Right lung (tissue), 5 donors: ENCODE results near the gene EIF4H. TPM values are rescaled to one million over a fixed set of nuclear protein-coding genes. Genes with fewer than 3 reads are reported as not detected.
"Not testable (repeated sequence)": the region's sequence is repeated elsewhere in the genome, so short reads cannot be mapped to it uniquely, and the experiment has no call there.

Experiments
- DNase-seq, 2 donors: peaks; one replicate each; pipeline ENCODE4 v3.0.0-alpha.2; 2013
- polyA plus RNA-seq, 5 donors: library from polyadenylated mRNA; unstranded; fragments of 120-200 nt; gene quantifications; one replicate each; pipeline versions ENCODE4 v1.2.1 to v1.2.3, GENCODE V29; 2013; ENCODE audit warnings: inconsistent platforms in 1 of 5, low replicate concordance in 1 of 5; ENCODE audit not compliant: insufficient read length in 5 of 5, insufficient read depth in 1 of 5

Gene EIF4H
- polyA plus RNA-seq, 5 donors, result 253 to 292 (median 282) TPM

DNA sequence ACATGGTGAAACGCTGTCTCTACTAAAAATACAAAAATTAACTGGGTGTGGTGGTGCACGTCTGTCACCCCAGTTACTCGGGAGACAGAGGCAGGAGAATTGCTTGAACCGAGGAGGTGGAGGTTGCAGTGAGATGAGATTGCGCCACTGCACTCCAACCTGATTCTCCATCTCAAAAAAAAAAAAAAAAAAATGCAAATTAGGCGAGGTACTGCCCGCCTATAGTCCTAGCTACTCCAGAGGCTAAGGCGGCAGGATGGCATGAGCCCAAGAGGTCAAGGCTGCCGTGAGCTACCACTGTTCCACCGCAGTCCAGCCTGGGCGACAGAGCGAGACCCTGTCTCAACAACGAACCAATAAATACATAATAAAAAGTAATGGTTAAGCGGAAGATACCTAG lies 1.1 kb upstream of the EIF4H start:
- no peak for DNase-seq

DNA sequence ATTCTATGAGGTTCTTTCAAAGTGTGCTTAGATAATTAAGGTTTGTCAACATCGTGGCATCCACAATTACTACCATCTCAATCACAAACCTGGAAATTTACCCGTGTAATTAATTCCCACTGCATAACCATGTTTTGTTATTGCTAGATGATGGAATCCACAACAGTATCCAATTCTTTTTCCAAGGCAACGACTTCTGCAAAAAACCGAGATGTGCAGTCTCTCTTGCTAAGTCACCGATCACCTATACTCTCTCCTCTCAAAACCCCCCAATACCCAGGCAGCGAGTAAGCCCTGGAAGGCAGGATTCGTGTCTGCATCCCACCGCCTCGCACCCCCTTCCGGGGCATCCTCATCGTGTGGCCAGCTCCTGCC lies 678 bp upstream of the EIF4H start:
- DNase-seq, result no peak

DNA sequence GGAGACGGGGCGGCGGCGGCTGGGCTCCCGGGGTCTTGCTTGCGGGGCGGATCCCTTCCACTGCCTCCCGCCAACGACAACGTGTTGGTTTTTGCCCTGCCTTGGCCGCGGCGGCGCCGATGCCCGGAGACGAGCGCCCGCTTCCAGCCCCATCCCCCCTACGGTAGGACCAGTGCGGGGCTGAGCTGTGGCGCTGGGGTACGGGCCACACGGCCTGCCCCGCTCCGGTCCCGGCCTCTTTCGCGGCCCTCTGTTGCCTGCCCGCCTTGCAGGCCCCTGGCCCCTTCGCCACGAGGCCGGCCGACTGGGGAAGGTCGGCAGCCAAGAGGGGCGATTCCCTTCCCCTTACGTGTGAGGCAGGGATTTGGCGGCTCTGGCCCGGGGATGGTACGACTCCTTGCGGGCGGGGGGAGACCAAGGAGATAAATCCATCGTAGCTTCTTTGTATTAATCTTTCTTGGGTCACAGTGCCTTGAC lies 488 bp downstream of the EIF4H start:
- peak; percentile 47 to 54 for DNase-seq

DNA sequence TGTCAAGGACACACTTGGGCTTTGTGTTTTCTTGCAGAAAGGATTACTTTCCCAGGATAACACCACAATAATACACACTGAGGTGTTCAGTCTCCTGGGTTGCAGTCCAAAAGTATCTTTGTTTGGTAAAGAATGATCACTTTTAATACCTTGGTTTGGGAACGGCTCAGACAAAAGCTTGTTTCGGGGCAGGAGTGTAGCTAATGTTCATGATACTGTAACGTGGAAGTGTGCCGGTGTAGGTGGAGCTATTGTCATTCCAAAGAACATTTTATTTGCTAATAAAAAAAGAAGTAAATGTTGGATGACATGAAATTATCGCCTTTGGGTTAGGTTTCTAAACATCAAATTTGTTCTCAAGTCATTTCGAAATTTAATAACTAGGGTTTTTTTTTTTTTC lies 1.2 kb downstream of the EIF4H start:
- DNase-seq, result no peak

DNA sequence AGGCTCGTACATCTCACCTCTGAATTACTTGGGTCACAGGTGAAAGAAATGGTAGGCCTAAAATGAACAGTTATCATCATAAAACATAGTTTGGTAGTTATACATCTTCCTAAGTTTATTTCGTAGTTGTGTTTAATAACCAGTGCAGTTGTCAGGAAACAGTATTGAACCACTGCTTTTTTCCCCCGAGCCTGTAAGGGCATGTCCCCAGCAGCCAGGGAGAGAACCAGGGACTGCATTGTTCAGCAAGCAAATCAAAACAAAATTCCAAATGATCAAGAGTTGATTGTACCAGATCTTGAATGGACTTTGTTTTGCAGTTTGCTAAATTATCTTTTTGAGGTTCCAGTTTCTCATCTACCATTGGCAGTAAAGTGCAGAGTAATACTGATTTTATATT lies 2.4 kb downstream of the EIF4H start:
- DNase-seq, result no peak

DNA sequence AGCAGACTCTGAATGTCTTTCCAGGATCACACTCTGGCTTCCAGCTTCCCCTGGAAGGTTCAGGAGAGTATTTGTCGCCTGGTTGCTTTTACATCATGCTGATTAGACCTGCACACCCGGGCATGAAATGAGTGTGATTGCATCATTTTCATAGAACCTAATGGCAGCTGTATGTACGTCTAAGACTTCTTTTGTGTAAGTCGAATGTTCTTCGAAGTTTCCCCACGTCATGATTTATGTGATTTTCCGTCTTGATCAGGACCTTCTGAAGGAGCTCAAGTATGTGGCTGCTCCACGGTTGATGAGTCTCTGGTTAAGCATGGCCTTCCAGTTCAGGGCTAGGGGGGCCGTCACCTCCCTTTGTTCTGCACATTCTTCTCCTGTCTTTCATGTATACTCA lies 4.5 kb downstream of the EIF4H start:
- no peak for DNase-seq

DNA sequence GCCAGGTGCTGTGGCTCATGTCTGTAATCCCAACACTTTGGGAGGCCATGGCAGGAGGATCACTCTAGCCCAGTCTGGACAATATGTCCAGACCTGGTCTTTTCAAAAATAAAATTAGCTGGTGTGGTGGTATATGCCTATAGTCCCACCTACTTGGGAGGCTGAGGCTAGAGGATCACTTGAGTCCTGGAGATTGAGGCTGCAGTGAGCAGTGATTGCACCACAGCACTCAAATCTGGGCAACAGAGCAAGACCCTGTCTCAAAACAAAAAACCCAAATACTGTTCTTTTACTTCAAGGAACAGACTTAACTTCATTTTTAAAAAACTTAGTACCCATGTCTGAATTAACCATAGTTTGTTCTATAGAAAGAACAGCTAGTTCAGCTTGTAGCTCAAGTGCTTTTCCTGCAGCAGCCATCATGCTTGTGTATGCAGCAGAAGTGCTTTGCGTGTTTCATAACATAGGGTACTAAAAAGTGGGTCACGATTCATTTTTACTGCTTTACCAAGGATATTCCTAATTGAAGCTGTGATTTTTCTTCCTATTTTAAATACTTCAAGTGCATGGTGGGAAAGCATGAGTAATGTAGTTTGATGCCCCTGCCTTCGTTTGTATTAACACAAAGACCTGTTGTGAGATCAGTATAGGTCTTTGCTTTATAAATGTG lies 5.9 kb downstream of the EIF4H start:
- DNase-seq, result no peak

DNA sequence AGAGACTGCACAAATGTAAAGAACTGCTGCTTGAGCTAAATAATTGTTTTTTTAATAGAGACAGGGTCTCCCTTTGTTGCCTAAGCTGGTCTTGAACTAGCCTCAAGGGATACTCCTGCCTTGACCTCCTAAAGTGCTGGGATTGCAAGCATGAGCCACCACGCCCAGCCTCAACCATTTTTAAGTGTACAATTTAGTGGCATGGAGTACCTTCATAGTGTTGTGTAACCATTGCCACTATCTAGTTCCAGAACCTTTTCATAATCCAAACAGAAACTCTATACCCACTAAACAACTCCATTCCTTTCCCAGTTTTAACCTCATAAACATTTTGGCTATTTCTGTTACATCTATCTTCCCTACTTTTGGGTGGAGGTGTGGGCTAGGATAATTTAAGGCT lies 6.7 kb downstream of the EIF4H start:
- DNase-seq, result no peak

DNA sequence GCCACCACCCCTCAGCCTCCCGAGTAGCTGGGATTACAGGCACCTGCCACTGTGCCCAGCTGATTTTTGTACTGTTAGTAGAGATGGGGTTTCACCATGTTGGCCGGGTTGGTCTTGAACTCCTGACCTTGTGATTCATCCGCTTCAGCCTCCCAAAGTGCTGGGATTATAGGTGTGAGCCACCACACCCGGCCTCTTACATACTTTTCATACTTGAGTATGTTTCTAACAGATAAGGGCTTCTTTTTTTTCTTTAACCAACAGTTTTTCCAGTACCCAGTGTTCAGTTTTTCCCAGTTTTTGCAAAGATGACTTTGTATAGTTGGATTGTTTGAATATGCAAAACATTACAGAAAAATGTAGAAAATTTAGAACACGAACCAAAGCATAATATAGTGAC lies 7.7 kb downstream of the EIF4H start:
- DNase-seq, result no peak

DNA sequence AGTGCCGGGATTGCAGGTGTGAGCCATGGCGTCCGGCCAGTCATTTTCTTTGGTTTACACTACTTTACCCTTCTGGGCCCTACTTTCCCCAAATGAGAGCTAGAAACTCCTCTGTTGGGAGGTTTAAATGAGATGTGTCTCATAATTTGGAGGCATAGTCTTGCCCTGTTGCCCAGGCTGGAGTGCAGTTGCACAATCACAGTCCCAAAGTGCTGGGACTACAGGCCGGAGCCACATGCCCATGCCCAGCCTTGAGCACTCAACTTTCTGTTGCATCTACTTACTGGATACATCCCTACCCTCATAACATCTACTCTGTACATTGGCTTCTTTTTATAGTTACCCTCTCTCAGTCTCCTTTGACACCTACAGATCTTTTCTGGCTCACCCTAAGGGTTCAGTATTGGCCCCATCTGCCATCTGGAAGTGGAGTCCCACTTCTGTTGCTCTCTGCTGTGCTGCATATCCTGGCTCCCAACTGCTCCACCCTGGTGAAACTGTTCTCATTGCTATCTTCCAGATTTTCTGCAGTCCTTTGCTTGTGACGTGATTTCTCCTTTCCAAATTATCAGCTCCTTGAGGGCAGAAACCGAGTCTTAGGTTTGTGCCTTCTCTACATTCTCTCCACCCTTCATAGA lies 8.4 kb downstream of the EIF4H start:
- DNase-seq, result no peak

DNA sequence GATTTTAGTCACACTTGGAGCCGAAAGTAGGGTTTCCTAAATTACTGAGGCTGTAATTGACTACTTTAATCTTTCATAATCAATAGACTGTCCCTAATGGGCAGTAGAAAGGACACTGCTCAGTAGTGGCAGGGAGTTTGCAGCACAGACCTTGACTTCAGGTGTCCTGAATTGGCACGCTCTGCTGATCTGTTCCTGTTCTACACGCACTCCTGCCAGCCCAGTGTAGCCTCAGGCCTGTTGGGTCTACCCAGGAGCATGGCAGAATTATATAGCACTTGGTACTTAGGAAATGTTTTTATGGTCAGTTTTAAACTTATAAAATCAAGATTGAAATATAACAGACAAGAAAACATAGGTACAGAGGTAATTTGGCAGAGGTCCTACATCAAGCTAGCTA lies 9.0 kb downstream of the EIF4H start:
- no peak for DNase-seq

DNA sequence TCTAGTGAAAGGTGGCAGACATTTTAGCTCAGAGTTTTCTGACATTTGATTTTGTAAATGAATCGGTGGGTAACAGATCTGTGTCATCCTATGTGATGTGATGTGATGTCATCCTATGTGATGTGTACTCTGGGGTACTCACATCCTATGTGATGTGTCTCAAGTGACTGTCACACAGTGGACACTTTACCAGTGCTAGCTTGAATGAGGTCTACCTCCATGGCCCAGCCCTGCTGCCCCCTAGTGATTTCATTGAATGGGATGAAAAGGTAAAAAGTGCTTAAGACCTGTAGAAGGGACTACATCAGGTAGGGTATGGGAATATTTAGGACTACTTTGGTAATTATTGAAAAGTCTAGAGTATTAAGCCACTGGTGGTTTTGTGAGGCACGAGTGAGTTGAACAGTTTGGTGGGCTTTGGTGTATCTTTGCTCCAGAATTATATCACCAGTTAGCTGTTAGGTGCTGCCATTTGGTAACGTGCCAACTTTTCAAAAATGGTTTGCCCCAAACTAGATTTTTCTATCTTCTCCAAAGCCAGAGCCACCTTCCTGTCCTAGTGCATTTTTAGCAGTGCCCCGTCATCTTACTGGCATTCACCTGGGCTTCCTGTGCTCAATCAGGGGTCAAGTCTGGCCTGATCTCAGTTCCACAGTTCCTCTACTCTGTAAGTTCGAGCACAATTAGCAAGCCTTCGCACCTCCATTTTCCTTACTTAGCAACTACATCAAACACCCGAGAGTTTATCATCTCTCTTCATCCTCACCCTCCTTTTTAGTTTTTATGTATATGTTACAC lies 9.7 kb downstream of the EIF4H start:
- DNase-seq, result no peak

DNA sequence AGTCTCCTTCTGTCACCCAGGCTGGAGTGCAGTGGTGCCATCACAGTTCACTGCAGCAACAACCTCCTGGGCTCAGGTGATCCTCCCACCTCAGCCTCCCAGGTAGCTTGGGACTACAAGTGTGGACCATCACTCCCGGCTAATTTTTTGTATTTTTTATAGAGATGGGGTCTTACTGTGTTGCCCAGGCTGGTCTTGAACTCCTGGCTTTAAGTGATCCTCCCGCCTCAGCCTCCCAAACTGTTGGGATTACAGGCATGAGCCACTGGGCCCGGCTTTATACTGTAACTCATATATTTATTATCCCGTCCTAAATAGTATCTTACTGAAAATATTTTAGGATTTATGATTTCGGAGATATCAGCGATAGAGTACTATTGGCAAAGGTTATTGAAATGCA lies 10.9 kb downstream of the EIF4H start:
- DNase-seq, result no peak

DNA sequence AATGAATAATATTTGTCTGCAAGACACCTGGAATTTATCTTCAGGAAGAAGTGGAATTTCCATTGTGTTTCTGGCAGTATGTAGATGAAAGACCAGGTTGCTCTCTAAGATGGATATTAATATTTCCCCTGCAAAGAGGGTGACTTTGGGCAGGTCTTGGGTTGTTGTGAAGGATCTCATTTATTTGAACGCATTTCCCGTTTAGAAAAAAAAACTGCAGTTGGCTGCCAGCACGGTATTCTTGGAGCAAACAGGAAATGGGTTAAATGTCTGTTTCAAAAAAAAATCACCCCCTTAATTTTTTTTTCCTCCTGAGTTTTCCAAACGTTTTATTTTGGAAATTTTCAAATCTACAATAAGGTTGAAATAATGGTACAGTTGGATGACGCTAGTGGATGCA lies 11.5 kb downstream of the EIF4H start:
- DNase-seq, result no peak

DNA sequence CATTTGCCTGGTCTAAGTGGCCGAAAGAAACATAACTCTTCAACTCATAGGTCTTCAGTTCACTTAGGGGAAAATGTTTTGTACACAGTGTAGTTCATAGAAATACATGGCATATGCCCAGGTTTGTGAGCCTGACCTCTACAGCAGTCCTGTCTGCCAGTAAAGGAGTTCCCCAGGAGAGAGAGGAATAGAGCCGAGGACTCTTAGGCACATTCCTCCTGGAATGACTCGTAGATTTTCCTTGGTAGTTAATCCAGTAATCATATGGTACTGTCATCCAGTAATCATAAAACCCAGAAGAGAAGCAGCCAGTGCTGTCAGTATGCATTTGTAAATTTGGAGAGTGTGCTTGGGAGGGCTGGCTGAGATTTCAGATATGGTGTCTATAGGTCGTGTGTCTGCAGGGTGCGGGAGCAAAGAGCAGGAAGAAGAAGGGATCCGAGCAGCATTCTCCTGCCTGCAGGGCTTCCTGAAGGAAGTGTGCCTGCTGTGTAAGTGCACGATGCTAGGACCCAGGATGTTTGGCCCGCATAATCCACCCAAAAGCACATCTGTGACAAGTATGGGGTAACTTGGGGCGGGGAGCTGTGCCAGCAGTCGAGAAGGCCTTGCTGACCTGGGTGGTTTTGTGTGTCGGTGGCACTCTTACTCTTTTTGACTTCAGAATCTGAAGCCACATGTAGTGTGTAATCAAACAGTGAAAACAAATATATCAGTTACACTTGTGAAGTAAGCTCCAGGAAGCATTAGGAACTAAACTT lies 13.9 kb downstream of the EIF4H start:
- no peak for DNase-seq

DNA sequence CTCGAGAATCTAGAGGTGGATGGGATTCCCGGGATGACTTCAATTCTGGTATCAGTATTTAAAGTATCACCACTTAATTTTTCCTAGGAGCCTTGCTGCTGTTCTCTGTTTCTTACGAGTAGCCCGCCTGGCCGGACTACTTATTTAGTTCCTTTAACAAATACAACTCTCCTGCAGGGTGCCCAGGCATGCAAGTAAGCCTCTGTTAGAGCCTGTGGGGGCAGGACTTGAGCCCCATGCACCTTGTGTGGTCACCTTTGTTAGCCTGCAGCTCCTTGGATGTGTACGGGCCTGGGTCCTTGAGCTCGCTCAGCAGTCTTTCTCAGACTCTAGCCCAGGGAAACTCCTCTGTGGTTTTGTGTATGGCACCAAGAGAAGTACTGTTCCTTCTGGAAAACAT lies 16.1 kb downstream of the EIF4H start:
- no peak for DNase-seq

DNA sequence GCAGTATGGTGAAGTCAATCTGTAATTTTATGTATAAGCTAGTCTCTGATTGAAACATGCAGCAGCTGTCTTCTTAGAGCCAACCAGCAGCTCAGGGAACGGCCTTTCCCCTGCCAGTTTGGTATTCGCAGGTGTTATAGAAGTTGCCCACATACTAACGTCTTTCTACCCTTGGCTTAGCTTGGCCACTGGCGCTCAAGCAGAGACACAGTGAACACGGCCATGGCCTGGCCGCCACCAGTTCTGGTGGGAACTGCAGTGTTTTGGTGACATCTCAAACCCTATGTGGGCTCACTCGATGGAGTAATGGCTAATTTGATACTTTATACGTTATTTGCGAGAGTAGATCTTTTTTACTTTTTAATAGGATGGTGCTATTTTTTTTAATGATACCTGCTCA lies 17.1 kb downstream of the EIF4H start:
- no peak for DNase-seq

DNA sequence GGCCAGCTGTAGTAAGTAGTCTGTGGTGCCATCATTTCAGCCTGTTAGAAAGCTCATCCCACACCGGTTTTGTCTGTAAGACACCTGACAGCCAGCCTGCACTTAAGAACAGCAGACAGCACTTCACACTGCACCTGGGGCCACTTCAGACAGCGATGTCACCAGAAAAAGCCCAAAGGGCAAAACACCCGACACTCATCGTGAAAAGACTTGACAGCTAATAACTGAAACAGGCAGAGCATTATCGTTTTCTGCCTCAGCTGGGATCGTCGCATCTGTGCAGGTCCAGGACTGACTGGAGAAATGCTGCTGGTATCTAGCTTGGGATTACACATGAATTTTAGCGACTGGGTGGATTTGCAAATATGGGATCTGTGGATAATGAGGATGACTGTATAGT lies 18.9 kb downstream of the EIF4H start:
- DNase-seq, result no peak

DNA sequence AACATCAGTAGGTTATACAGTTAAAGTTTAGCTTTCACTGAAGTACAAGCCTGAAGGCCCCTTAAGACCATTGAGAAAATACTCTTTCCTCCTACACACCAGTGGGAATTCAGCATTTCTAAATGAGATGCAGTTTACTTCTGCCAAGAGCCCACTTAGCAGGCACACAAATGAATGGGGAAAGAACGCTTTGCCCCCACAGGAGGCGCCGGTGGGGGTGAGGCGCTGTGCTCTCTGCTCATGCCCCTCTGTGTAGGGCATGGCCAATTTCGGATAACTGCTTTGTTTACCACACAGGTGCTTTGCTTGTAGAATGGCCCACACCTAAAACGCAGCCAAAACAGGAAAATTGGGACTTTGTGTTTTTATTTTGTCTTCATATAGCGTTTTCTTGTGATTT lies 19.8 kb downstream of the EIF4H start:
- no peak for DNase-seq

DNA sequence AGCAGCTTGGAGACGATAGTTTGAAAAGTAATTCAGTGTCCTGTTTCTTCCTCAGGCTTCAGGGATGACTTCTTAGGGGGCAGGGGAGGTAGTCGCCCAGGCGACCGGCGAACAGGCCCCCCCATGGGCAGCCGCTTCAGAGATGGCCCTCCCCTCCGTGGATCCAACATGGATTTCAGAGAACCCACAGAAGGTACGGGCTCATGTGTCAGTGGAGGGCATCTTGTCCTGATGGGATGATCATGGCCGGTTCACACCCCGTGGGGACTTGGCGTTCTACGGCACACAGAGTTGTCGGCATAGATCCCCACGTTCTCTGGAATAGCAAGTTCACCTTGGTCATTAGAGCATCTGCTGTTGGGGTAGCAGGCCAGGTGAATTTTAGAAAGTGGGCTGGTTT lies 20.5 kb downstream of the EIF4H start:
- no peak for DNase-seq

DNA sequence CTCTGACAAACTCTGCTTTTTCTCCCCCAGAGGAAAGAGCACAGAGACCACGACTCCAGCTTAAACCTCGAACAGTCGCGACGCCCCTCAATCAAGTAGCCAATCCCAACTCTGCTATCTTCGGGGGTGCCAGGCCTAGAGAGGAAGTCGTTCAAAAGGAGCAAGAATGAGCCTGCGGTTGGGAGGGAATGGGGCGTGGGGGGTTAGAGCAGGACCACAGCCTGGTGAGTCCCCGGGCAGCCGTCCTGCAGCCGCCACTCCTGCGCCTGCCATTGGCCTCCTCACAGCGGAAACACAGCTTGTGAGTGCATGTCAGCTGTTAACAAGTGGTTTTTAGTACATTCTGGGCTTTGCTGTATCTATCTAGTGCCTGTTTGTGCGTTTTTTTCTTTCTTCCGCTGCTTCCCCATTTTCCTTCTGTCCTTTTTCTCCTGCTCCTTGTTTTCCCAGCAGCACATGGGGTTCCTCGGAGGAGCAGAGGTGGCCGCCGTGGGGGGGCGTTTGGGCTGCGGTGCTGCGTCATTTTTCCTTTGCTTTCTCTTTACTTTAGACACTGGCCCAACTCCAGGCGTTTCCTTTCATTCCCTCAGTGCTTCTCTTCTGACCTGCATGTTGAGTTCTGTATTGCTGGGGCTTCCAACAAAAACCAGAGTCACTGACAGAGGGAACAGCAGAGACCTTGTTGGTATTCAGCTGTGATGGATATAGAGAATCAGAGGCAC lies 21.1 kb downstream of the EIF4H start:
- not testable (repeated sequence) for DNase-seq
